Measurements from ENCODE around the gene DYSF.

Gene DYSF

GRCh38 chr2:71570511-71570910, 117.2 kb downstream of the DYSF start:
- TF ChIP-seq FOXP2 (optimal IDR thresholded peaks at IDR 0.05; ENCODE audit: borderline replicate concordance, extremely low read depth, extremely low read length, insufficient read depth) (no peak), POLR2AphosphoS5 (IDR thresholded peaks at IDR 0.05; ENCODE audit: low read depth, low read length) (no peak), SIN3A (IDR thresholded peaks at IDR 0.05; ENCODE audit: borderline replicate concordance, insufficient read depth, low read length) (no peak), TAF1 (IDR thresholded peaks at IDR 0.05; ENCODE audit: borderline replicate concordance, insufficient read depth, low read length) (no peak)
- TF ChIP-seq, protein P1, sequence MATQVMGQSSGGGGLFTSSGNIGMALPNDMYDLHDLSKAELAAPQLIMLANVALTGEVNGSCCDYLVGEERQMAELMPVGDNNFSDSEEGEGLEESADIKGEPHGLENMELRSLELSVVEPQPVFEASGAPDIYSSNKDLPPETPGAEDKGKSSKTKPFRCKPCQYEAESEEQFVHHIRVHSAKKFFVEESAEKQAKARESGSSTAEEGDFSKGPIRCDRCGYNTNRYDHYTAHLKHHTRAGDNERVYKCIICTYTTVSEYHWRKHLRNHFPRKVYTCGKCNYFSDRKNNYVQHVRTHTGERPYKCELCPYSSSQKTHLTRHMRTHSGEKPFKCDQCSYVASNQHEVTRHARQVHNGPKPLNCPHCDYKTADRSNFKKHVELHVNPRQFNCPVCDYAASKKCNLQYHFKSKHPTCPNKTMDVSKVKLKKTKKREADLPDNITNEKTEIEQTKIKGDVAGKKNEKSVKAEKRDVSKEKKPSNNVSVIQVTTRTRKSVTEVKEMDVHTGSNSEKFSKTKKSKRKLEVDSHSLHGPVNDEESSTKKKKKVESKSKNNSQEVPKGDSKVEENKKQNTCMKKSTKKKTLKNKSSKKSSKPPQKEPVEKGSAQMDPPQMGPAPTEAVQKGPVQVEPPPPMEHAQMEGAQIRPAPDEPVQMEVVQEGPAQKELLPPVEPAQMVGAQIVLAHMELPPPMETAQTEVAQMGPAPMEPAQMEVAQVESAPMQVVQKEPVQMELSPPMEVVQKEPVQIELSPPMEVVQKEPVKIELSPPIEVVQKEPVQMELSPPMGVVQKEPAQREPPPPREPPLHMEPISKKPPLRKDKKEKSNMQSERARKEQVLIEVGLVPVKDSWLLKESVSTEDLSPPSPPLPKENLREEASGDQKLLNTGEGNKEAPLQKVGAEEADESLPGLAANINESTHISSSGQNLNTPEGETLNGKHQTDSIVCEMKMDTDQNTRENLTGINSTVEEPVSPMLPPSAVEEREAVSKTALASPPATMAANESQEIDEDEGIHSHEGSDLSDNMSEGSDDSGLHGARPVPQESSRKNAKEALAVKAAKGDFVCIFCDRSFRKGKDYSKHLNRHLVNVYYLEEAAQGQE (IDR thresholded peaks at IDR 0.05; ENCODE audit: insufficient read depth in 1 of 2, low read depth in 2 of 2, low read length in 2 of 2): no peak

- TF ChIP-seq TAF1 (IDR thresholded peaks at IDR 0.05; ENCODE audit: borderline replicate concordance, insufficient read depth, low read length): no peak
- TF ChIP-seq SIN3A (IDR thresholded peaks at IDR 0.05; ENCODE audit: borderline replicate concordance, insufficient read depth, low read length): no peak
- TF ChIP-seq, protein P1 (IDR thresholded peaks at IDR 0.05; ENCODE audit: insufficient read depth in 1 of 2, low read depth in 2 of 2, low read length in 2 of 2): no peak
- no peak for TF ChIP-seq FOXP2 (optimal IDR thresholded peaks at IDR 0.05; ENCODE audit: borderline replicate concordance, extremely low read depth, extremely low read length, insufficient read depth)
- no peak for TF ChIP-seq POLR2AphosphoS5 (IDR thresholded peaks at IDR 0.05; ENCODE audit: low read depth, low read length)
Measured at GRCh38 chr2:71570951-71571460, 117.6 kb downstream of the DYSF start.

DNA sequence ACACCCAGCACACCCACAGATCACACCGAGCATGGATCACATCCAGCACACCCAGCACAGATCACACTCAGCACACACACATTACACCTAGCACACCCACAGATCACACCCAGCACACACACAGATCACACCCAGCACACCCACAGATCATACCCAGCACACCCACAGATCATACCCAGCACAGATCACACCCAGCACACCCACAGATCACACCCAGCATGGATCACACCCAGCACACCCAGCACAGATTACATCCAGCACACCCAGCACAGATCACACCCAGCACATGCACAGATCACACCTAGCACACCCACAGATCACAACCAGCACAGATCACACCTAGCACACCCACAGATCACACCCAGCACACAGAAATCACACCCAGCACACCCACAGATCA, 118.6 kb downstream of the DYSF start:
- TF ChIP-seq SIN3A (IDR thresholded peaks at IDR 0.05; ENCODE audit: borderline replicate concordance, insufficient read depth, low read length) (no peak), FOXP2 (optimal IDR thresholded peaks at IDR 0.05; ENCODE audit: borderline replicate concordance, extremely low read depth, extremely low read length, insufficient read depth) (no peak), POLR2AphosphoS5 (IDR thresholded peaks at IDR 0.05; ENCODE audit: low read depth, low read length) (no peak), TAF1 (IDR thresholded peaks at IDR 0.05; ENCODE audit: borderline replicate concordance, insufficient read depth, low read length) (no peak)
- TF ChIP-seq, protein P1 (IDR thresholded peaks at IDR 0.05; ENCODE audit: insufficient read depth in 1 of 2, low read depth in 2 of 2, low read length in 2 of 2): no peak

DNA sequence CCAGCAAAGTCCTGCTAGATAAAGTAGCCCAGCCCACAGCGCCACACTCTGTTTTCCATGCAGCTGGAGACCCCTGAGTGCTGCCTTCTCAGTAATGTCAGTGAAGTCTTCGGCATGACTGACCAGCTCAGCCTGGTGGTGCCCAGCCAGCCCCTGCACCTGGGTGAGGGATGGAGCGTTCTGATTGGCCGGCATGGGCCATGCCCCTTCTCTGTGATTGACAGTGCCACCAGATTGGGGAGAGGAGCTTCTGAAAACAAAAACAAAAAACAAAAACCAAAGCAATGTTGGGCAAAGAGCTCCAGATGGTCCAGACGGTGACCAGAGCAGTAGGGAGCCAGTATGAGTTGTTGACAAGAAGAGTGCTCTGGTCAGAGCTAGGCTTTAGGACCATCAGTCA, 122.6 kb downstream of the DYSF start:
- TF ChIP-seq, protein P1 (IDR thresholded peaks at IDR 0.05; ENCODE audit: insufficient read depth in 1 of 2, low read depth in 2 of 2, low read length in 2 of 2): no peak

GRCh38 chr2:71576541-71576940, 123.2 kb downstream of the DYSF start:
- TF ChIP-seq, protein P1 (IDR thresholded peaks at IDR 0.05; ENCODE audit: insufficient read depth in 1 of 2, low read depth in 2 of 2, low read length in 2 of 2): no peak
- TF ChIP-seq SIN3A (IDR thresholded peaks at IDR 0.05; ENCODE audit: borderline replicate concordance, insufficient read depth, low read length): no peak
- no peak for TF ChIP-seq TAF1 (IDR thresholded peaks at IDR 0.05; ENCODE audit: borderline replicate concordance, insufficient read depth, low read length)
- TF ChIP-seq POLR2AphosphoS5 (IDR thresholded peaks at IDR 0.05; ENCODE audit: low read depth, low read length): no peak
- TF ChIP-seq FOXP2 (optimal IDR thresholded peaks at IDR 0.05; ENCODE audit: borderline replicate concordance, extremely low read depth, extremely low read length, insufficient read depth): no peak

All from PFSK-1 (cell line).